Posterior cingulate gyrus (tissue), 11 donors: ENCODE measurements around the gene SLC5A2.
"Not testable (repeated sequence)": the region's sequence is repeated elsewhere in the genome, so short reads cannot be mapped to it uniquely, and the experiment has no call there.

ENCODE experiments used
- DNase-seq, 10 donors: peaks; one replicate each; pipeline versions ENCODE4 v3.0.0 to v3.0.0-alpha.2; 2020 to 2021; ENCODE audit warnings: mixed read lengths in 3 of 10
- intact Hi-C: fragments of 100-400 bp; cut with DNase I; formaldehyde crosslinking; loops from one replicate; pipeline ENCODE4 v1.15.1; 2023

SLC5A2 gene

GRCh38 chr16:31483081-31483480, at the start of gene SLC5A2:
Gene SLC5A2 (plus strand): TSS chr16:31483123. CDS start chr16:31483137, 14 bp downstream.
- peak in 1 of 10 donors; percentile 32 for DNase-seq
- intact Hi-C loops, result no loop called here

GRCh38 chr16:31435341-31436220, 47.3 kb upstream of the SLC5A2 start:
- intact Hi-C loops, result no loop called here
- peak in 2 of 10 donors; percentile 51 to 67 for DNase-seq

- intact Hi-C loops, result no loop called here
- peak in 2 of 10 donors; percentile 59 to 75 for DNase-seq
Measured at GRCh38 chr16:31436221-31437045, 46.5 kb upstream of the SLC5A2 start.

- intact Hi-C loops, result no loop called here
- peak in 1 of 10 donors; percentile 0 for DNase-seq
Measured at GRCh38 chr16:31438414-31438813, 44.5 kb upstream of the SLC5A2 start.

- intact Hi-C loops, DNase-seq: not testable (repeated sequence)
Measured at GRCh38 chr16:31439023-31439422, 43.9 kb upstream of the SLC5A2 start.

- intact Hi-C loops, result no loop called here
- peak in 1 of 10 donors; percentile 5 for DNase-seq
Measured at GRCh38 chr16:31439519-31439918, 43.4 kb upstream of the SLC5A2 start.

GRCh38 chr16:31440516-31441184, 42.3 kb upstream of the SLC5A2 start:
- intact Hi-C loops, result no loop called here
- peak in 2 of 10 donors; percentile 14 to 27 for DNase-seq

- intact Hi-C loops, result loop anchor here (2.0 kb wide), 1 partner anchor 457 kb away; the partner anchor contains the start of gene HSD3B7
- peak in 3 of 10 donors; percentile 70 to 89 (median 85) for DNase-seq
Measured at GRCh38 chr16:31441956-31442355, 41.0 kb upstream of the SLC5A2 start.

- intact Hi-C loops, result not testable (repeated sequence)
- DNase-seq, result peak in 2 of 10 donors; percentile 3 to 8
Measured at GRCh38 chr16:31445931-31446330, 37.0 kb upstream of the SLC5A2 start.

GRCh38 chr16:31451201-31451600, 31.7 kb upstream of the SLC5A2 start:
- peak in 2 of 10 donors; percentile 8 to 70 for DNase-seq
- intact Hi-C loops, result loop anchor here (10.0 kb wide), 4 partner anchors 264 to 496 kb away; partner anchors contain the start of genes FUS, KAT8 and SETD1A

- intact Hi-C loops, result loop anchor here (10.0 kb wide), 4 partner anchors 263 to 497 kb away; partner anchors contain the start of genes FUS, KAT8 and SETD1A
- DNase-seq, result peak in 8 of 10 donors; percentile 37 to 95 (median 65)
Measured at GRCh38 chr16:31451681-31452351, 31.1 kb upstream of the SLC5A2 start.

GRCh38 chr16:31452631-31453106, 30.3 kb upstream of the SLC5A2 start:
- intact Hi-C loops, result loop anchor here (10.0 kb wide), 4 partner anchors 262 to 498 kb away; partner anchors contain the start of genes FUS, KAT8 and SETD1A
- DNase-seq, result peak in 2 of 10 donors; percentile 4 to 22

- DNase-seq, result peak in 2 of 10 donors; percentile 28 to 36
- intact Hi-C loops, result loop anchor here (10.0 kb wide), 4 partner anchors 261 to 499 kb away; partner anchors contain the start of genes FUS, KAT8 and SETD1A
Measured at GRCh38 chr16:31453255-31454204, 29.4 kb upstream of the SLC5A2 start.

GRCh38 chr16:31455601-31456314, 27.2 kb upstream of the SLC5A2 start:
- intact Hi-C loops, result loop anchor here (5.0 to 10.0 kb wide), 5 partner anchors 259 to 501 kb away; partner anchors contain the start of genes FUS, KAT8, SETD1A and ZNF646

GRCh38 chr16:31456988-31457360, 25.9 kb upstream of the SLC5A2 start:
- DNase-seq, result peak in 2 of 10 donors; percentile 35 to 43
- intact Hi-C loops, result loop anchor here (5.0 to 10.0 kb wide), 5 partner anchors 258 to 502 kb away; partner anchors contain the start of genes FUS, KAT8, SETD1A and ZNF646

More at GRCh38 chr16:31455601-31456314, 27.2 kb upstream of the SLC5A2 start:
- DNase-seq, result peak in 3 of 10 donors; percentile 43 to 77 (median 70)

- intact Hi-C loops, result loop anchor here (5.0 to 10.0 kb wide), 5 partner anchors 257 to 503 kb away; partner anchors contain the start of genes FUS, KAT8, SETD1A and ZNF646
- peak in 1 of 10 donors; percentile 86 for DNase-seq
Measured at GRCh38 chr16:31458073-31458843, 24.7 kb upstream of the SLC5A2 start.
